ENCODE results near the gene BIRC7.

The BIRC7 gene

DNA sequence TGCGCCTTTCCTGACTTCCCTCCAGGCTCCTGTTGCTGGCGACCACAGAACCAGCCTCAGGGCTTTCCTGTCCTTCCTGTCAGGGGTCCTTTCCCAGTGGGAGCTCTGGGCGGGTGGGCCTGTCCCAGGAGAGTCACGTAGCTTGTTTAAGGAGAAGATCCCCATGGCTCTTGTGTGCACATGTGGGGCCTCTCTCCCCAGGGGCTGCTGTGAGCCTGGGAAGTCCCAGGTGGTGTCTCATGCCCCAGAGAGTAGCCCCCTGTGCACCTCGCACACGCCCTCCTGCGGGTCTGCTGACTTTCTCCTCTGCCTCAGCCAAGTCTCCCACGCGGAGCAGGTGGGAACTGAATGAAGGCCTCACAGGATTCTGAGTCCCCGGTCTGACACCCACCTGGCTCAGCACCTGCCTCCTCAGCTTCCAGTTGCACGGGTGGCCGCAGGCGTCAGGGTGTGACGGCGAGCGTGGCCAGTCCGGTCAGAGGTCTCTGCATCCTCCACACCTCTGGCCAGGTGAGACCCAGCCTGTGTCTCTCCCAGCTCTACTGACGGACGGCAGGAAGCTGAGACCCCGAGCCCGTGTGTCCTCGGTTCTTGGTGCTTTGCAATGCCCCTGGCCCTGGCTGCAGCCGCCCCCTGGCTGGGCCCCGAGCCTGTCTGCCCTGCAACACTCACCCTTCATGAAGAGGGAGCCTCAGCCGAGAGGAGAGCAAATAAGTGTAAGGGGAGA, 24.2 kb downstream of the BIRC7 start:
- DNase-seq, result no peak
- in situ Hi-C loops (cut with MboI; ENCODE audit: low pct_unique_long_range_greater_than_20kb, low sequenced_read_pairs), result no loop called here

DNA sequence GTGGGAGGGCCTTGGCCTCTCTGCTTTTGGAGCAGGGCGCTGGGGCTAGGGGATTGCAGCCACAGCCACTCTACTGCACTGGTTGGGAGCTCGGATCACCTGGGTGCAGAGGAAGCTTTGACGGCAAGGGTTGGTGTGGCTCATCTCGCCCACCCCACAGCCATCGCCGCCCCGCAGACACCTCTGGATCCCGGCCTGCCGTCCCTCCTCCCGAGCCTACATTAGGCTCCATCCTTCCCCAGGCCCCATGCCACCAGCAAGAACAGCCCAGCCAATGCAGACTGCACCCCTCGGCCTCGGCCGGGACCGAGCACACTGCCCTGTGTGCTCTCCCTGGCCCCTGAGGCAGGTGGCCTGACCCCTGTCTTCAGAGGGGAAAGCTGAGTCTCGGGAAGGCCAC, 24.8 kb downstream of the BIRC7 start:
- DNase-seq, result no peak
- in situ Hi-C loops (cut with MboI; ENCODE audit: low pct_unique_long_range_greater_than_20kb, low sequenced_read_pairs), result no loop called here

DNA sequence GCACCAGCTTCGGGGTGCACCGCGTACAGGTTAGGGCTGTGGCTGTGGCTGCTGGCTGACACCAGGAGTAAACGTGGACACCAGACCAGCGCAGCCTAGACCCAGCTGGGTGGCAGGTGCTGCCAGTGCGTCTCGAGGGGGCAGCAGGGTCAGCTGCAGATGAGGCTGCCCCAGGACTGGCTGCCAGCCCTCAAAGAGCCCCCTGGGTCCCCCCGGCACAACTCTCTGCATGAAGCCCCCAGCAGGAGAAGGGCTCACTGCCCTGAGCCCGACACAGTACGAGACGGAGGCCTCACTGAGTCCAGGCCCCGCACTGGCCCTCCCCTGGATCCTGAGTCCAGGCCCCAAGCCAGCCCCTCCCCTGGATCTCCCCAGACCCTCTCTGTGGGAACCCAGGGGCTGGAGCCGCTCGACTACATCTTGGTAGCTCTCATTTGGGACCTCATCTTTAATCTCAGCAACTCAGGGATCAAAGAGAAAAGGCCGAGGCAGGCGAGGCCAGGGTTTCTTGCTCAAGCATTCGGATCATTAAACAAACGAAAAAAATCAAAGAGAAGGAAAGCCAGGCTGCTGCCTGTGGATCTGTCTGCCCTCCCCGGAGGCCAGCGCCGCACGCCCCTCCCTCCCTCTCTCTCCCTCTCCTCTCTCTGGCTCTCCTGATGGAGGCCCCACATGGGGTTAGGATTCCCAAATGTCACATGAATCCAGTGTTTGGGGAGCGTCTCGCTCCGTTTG, 25.5 kb downstream of the BIRC7 start:
- in situ Hi-C loops (cut with MboI; ENCODE audit: low pct_unique_long_range_greater_than_20kb, low sequenced_read_pairs), result no loop called here
- no peak for DNase-seq

DNA sequence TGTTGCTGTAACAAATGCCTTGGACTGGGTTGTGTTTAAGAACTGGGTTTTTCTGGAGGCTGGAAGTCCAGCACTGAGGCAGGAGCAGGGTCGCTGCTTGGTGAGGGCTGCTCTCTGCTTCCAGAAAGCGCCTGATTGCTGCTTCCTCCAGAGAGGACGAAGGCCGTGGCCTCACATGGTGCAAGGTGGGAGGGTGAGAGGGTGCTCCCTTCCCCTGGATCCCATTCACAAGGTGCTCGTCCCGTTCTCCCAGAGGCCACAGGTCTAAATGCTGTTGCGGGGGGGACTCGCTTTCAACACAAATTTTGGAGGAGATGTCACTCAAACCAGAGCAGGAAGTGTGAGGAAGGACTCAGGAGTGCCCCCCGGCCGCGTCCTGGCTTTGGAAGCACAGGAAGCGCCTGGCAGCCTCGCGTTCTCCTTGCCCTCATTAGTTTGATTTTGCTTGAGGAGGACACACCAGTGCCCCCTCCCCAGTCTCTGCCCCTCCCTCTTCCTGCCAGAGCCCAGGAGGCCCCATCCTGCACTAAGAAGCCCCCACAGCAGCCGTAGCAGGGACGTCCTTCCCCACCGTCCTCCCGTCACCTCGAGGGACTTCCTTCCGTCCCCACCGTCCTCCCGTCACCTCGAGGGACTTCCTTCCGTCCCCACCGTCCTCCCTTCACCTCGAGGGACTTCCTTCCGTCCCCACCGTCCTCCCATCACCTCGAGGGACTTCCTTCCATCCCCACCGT, 26.3 kb downstream of the BIRC7 start:
- in situ Hi-C loops (cut with MboI; ENCODE audit: low pct_unique_long_range_greater_than_20kb, low sequenced_read_pairs), result no loop called here

DNA sequence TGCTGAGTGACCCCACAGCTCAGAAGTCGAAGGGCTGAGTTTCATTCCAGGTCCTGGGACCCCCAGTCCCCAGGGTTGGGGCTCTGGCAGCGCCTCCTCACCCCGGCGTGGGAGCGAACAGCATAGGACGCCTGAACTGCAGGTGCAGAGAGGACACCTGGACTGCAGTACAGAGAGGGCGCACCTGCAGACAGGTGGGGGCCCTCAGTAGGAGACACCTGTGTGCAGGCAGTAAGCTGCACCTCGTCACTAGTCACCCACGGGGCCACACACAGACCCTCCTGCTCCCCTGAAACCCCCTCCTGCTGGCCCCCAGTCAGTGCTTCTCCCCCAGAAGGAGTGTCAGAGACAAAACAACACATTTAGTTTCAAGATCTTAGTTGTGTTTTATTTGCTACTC, 27.1 kb downstream of the BIRC7 start:
- no peak for DNase-seq
- in situ Hi-C loops (cut with MboI; ENCODE audit: low pct_unique_long_range_greater_than_20kb, low sequenced_read_pairs), result no loop called here

More for the DNA sequence above, 26.3 kb downstream of the BIRC7 start:
- no peak for DNase-seq

DNA sequence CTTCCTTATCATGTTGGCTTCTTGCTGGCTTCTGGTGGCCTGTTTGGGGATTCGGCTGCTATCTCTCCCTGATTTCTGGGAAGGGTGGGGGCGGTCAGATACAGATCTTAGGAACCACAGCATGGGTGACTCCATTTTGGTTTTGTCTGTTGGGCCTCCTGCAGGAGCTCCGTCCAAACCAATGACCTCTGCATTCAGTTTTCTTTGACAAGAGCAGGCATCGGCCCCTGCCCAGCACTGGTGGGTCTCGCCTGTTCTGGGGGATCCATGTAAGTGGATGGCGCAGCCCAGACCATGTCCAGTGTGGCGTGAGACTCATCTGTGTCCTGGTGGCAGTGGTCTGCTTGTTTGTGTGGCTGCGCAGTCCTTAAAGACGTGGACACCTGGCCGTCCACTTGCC, 28.3 kb downstream of the BIRC7 start:
- in situ Hi-C loops (cut with MboI; ENCODE audit: low pct_unique_long_range_greater_than_20kb, low sequenced_read_pairs), result no loop called here

DNA sequence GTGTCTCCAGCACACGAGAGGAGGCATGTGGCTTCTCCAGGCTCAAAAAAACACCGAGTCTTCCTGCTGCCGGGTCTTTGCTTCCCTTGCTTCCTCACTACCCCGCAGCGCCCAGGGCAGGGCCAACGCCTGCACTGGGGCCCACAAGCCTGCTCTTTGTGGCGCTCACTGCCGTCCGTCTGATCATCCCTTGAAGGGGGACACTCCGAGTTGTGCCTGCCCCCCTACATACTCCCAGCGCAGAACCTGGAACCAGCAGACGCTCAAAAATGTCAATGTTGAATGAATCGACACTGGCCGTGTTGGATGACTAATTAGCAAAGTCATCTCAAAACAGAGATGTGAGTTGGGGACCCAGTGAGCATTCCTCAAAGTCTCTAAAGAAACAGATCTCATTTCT, 28.8 kb downstream of the BIRC7 start:
- no peak for DNase-seq
- in situ Hi-C loops (cut with MboI; ENCODE audit: low pct_unique_long_range_greater_than_20kb, low sequenced_read_pairs), result no loop called here

More for the DNA sequence above, 28.3 kb downstream of the BIRC7 start:
- no peak for DNase-seq

DNA sequence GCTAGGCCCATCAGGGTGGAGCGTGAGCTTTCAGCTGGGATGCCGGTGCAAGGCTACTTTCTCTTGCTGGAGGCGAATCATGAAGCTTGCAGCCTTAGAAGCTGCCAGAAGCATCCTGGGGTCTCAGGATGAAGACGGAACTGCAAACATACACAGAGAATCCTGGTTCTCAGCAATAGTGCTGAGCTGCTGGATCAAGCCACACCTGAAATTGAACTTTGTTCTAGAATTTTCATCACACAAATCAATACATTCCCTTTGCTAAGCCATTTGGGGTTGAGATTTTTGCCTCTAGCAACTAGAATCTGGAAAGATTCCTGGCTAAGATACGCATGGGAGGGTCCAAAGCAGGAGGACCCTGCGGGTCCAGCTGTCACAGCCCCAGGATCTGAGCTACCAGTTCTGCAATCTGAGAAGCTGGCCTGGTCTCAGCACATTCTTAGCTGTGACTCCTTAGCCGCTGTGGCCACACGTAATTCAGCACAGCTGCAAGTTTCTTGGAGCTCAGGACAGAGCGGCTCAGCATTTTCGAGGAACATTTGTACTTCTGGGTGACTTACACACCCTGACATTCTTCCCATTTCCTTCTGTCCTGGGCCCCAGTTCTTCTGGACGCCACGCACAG, 30.3 kb downstream of the BIRC7 start:
- no peak for DNase-seq
- in situ Hi-C loops (cut with MboI; ENCODE audit: low pct_unique_long_range_greater_than_20kb, low sequenced_read_pairs), result no loop called here

DNA sequence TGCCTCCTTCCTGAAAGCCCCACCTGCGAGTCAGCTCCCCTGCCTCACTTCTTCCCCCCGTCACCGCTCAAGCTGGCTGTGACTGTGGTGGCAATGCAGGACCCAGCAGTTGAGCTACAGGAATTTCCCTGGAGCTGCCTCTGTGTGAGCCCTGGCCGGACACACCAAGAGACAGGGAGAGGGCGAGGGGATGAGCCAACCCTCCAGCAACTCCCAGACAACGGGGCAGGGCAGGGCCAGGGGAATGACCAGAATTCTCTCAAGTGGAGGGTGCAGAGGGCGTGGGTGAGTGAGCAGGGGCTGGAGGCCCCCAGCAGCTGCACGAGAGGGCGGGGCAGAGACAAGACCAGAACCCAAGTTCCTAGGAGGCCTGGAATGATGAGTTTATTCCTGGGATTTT, 32.0 kb downstream of the BIRC7 start:
- no peak for DNase-seq
- in situ Hi-C loops (cut with MboI; ENCODE audit: low pct_unique_long_range_greater_than_20kb, low sequenced_read_pairs), result no loop called here

DNA sequence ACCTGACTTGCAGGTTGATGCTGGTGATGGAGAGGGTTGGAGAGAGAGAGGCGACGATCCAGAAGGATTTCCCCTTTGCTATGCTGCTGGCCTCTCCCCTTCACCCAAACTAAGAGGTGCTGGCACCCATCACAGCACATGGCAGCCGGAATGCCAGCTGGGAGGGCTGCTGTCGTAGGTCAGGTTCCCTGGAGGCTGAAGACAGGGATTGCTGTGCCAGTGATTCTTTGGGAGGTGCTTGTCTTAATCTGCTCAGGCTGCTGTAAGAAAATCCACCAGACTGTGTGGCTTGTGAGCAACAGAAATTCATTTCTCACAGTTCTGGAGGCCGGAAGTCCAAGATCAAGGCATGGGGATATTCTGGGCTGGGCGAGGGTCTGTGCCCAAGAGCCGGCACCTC, 32.6 kb downstream of the BIRC7 start:
- in situ Hi-C loops (cut with MboI; ENCODE audit: low pct_unique_long_range_greater_than_20kb, low sequenced_read_pairs), result no loop called here
- no peak for DNase-seq

DNA sequence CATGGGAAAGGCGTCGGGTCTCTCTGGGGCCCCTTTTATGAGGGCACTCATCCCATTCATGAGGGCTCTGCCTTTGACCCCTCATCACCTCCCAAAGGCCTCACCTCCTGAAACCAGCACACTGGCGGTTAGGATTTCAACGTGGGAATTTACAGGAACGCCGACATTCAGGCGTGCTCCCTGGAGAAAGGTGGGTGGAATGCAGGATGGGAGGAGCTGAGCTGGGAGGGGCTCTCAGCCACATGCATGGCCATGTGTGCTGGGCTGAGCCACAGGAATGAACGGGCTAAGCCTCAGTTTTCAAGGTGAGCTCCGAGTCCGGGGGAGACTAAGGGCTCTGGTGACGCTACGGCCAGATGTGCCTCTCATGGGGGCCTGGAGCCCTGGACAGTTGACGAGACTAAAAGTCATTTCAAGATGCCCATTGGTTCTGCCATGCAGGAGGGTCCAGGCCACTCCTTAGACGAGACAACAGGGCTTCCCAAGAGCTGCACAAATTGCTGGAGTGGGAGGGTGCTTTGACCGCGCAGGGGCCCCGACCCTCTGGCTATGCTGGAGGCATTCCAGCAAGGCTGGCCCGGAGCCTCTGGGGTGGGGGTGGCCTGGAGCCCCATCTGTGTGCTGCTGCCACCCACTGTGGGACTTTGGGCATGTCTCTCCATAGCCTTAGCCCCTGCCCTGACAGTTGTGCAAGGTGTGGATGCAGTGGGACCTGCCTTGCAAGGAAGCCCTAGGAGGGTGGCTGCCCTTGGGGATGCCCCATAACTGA, 33.1 kb downstream of the BIRC7 start:
- in situ Hi-C loops (cut with MboI; ENCODE audit: low pct_unique_long_range_greater_than_20kb, low sequenced_read_pairs), result no loop called here
- DNase-seq, result no peak

DNA sequence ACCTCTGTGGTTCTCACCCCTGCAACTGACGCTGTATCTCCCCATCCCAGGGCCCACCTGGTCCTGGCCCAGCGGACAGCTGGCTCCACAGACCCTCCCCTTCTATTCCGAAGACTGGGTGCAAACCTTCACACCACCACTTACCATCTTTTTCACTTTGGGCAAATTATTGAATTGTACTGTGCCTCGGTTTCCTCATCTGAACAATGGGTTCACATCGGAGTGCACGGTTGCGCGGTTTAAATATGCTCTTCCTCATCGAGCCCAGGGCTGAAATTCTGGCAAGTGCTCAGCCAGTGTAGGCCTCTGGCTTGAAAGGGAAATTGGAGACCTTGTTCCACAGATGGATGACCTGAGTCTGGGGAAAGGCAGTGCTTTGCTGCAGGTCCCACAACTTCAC, 34.0 kb downstream of the BIRC7 start:
- in situ Hi-C loops (cut with MboI; ENCODE audit: low pct_unique_long_range_greater_than_20kb, low sequenced_read_pairs), result no loop called here
- no peak for DNase-seq

DNA sequence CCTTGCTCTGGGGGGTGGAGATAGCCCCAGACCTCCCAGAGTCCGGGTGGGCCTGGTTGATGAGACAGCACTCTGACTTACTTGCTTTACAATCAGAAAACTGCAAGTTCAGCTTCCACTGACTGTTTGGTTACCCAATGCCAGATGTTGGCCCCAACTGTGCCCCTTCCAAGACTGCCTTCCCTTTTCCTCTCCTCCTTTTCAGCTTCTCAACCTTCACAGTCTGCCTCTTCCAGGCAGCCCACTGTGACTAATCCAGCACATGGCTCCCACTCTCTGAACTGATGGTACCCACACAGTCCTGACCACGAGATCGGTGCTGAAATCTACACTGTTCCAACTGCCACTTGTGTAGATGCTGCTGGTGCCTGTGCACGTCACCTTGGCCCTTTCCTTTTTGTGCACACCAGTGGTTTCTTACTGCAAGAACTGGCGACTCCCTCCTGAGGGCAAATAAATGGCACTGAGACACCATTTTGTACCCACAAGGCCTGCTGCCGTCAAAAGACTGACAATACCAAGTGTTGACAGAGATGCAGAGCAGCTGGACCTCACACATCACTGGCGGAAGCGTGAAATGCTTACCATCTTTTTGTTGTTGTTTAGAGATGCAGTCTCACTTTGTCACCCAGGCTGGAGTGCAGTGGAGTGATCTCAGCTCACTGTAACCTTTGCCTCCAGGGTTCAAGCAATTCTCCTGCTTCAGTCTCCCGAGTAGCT, 35.1 kb downstream of the BIRC7 start:
- DNase-seq, result no peak
- in situ Hi-C loops (cut with MboI; ENCODE audit: low pct_unique_long_range_greater_than_20kb, low sequenced_read_pairs), result no loop called here

DNA sequence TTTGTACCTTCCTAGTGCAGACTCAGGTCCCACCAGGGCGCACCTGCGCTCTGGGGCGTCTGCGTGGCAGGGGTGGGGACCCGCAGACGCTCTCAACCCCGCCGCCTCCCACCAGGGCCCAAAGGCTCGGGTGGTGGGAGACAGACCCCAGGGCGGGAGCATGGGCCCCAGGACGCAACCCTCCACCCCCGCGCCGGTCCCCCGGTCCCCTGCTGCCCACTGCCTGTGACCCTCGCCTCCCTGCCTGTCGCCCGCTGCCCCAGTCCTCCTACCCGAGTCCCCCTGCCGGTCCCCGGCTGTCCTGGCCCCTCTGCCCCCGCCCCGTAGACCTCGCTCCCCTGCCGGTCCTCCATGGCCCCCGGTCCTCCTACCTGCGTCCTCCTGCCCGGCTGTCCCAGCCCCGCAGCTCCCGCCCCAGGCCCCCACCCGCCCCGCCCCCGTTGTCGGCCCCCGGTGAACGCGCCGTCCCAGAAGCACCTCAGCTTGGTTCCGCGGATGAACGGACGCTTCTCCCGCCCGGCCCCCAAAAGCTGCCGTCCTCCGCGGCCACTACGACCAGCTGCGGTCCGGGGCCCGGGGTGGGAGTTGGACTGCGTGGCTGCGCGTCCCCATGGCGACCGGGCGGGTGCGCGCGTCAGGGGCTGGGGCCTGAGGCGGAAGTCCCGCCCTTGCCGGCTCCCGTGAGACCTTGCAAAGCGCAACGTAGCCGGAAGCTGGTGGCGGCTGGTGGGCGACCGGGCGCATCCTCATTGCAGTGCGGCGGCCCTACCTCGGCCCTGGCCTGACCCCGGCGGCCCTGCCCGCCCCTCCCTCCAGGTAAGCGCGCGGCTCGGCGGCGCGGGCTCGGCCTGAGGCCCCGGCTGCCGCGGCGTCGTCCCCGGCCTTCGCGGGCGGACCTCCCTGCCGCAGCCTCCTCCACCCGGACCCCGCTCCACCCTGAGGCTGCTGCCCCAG, 36.7 kb downstream of the BIRC7 start, which contains the start of gene ARFGAP1:
Gene ARFGAP1, plus strand, starts transcription at position 709 of the 954 bp plus-strand sequence. CDS start 2,768 bp downstream, outside the sequence.
- in situ Hi-C loops (cut with MboI; ENCODE audit: low pct_unique_long_range_greater_than_20kb, low sequenced_read_pairs), result no loop called here

DNA sequence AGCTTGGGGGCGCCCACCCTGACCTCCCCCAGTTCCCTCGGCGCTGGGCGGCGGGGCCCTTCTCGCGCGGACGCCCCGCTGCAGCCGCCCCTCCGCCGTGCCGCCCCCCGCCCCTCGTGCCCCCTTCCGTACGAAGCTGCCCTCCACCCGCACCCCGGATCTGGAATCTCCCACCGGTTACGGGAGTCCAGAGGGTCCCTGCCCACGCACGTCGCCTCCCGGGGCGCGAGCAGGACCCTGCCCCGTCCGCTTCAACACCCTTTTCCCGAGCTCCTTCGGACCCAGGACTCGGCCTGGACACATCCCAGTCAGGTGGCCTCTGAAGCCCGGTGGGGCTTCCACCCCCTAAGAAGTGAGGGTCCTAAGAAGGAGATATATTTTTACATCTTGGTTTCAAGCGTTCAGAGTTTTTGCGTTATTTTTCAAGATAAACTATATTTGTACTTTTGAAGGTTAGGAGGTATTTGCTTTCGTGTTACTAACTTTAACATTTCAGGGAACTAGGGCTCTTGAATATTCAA, 37.4 kb downstream of the BIRC7 start:
- DNase-seq, result no peak
- in situ Hi-C loops (cut with MboI; ENCODE audit: low pct_unique_long_range_greater_than_20kb, low sequenced_read_pairs), result no loop called here

More for the DNA sequence above, 36.7 kb downstream of the BIRC7 start, which contains the start of gene ARFGAP1:
- DNase-seq, result peak; percentile 87

DNA sequence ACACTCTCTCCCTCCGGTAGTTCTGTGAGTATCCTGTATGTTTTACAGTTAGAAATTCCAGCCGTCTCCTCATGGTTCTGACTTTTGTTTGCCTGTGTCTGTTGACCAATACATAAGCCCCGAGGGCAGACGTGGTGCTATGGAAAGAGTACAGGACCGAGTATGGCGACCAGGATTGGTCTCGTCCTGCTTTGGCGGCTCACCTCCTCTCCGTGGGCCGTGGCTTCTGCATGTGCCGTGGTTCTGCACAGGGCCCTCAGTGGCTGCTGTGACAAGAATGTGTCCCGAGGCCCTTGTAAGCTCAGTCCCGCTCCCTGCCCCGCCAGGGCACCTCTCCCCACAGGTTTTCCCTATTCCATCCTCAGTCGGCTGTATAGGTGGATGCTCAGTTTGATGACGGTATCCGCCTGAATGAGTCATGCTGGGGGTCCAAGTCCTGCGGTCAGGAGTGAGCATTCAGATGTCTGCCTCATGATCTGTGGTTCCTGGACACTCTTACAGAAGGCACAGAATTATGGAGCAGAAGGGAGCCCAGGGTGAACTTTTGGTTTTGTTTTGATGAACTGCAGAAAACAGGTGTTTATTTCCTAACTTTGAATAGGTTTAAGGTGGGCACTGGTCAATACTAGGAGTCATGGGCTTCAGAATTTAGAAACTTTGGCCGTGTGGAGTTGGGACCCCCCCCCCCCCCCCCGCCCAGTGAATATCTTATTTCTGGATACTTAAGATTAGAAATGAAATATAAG, 38.1 kb downstream of the BIRC7 start:
- in situ Hi-C loops (cut with MboI; ENCODE audit: low pct_unique_long_range_greater_than_20kb, low sequenced_read_pairs), result no loop called here
- no peak for DNase-seq
